Neuronal stem cell (in vitro differentiated cells): ENCODE results near the gene GOLGA6L7.

ENCODE experiments used
- DNase-seq: peaks from one replicate; pipeline ENCODE4 v3.0.0-alpha.2; 2013; ENCODE audit warnings: low spot score
- H2AFZ ChIP-seq: one replicate; pipeline ENCODE4 v1.6.1; 2013; ENCODE audit warnings: mild to moderate bottlenecking, low read length, inconsistent platforms
- H2AK5ac ChIP-seq: 2 replicates; pipeline ENCODE4 v1.6.1; 2013; ENCODE audit warnings: low read depth, mild to moderate bottlenecking, inconsistent platforms, low read length, moderate library complexity, mixed read lengths
- H2BK120ac ChIP-seq: 2 replicates; pipeline ENCODE4 v1.6.1; 2013; ENCODE audit warnings: low read depth, mild to moderate bottlenecking, inconsistent platforms, low read length, moderate library complexity, mixed read lengths
- H2BK12ac ChIP-seq: one replicate; pipeline ENCODE4 v1.6.1; 2013; ENCODE audit warnings: low read length, inconsistent platforms
- H2BK15ac ChIP-seq: 2 replicates; pipeline ENCODE4 v1.6.1; 2013; ENCODE audit warnings: mild to moderate bottlenecking, low read length, inconsistent platforms, mixed read lengths
- H2BK5ac ChIP-seq: one replicate; pipeline ENCODE4 v1.6.1; 2013; ENCODE audit warnings: inconsistent platforms, mild to moderate bottlenecking, low read length, moderate library complexity
- H3K14ac ChIP-seq: one replicate; pipeline ENCODE4 v1.6.1; 2013; ENCODE audit warnings: low read length, inconsistent platforms
- H3K18ac ChIP-seq: 2 replicates; pipeline ENCODE4 v1.6.1; 2013; ENCODE audit warnings: low read length, inconsistent platforms
- H3K23ac ChIP-seq: 2 replicates; pipeline ENCODE4 v1.6.1; 2013; ENCODE audit warnings: low read depth, mild to moderate bottlenecking, mixed read lengths, low read length, inconsistent platforms; ENCODE audit not compliant: poor library complexity
- H3K27ac ChIP-seq: replicated peaks from 3 replicates; pipeline ENCODE4 v1.5.1; 2013; ENCODE audit warnings: low read length, inconsistent platforms
- H3K27me3 ChIP-seq, 3 experiments: 2 replicates each; pipeline ENCODE4 v1.6.1; 2013; ENCODE audit warnings: low read length in 3 of 3, mild to moderate bottlenecking in 2 of 3, inconsistent platforms in 1 of 3, low read depth in 1 of 3, mixed read lengths in 1 of 3, moderate library complexity in 1 of 3; ENCODE audit not compliant: control insufficient read depth in 3 of 3, insufficient read depth in 3 of 3
- H3K36me3 ChIP-seq, 2 donors: replicated peaks in 1 of 2; 2 replicates each; pipeline ENCODE4 v1.6.1; 2013; ENCODE audit warnings: low read length in 2 of 2; ENCODE audit not compliant: control insufficient read depth in 2 of 2, insufficient read depth in 2 of 2
- H3K4ac ChIP-seq: 2 replicates; pipeline ENCODE4 v1.6.1; 2013; ENCODE audit warnings: inconsistent platforms, mild to moderate bottlenecking, low read length, moderate library complexity
- H3K4me1 ChIP-seq, 2 donors: 1 replicate in 1 of 2; 2 replicates in 1 of 2; pipeline ENCODE4 v1.6.1; 2013; ENCODE audit warnings: low read length in 2 of 2, low read depth in 1 of 2; ENCODE audit not compliant: control insufficient read depth in 2 of 2, insufficient read depth in 1 of 2
- H3K4me2 ChIP-seq: one replicate; pipeline ENCODE4 v1.6.1; 2013; ENCODE audit warnings: mild to moderate bottlenecking, low read length, inconsistent platforms; ENCODE audit not compliant: insufficient read depth, poor library complexity, severe bottlenecking
- H3K4me3 ChIP-seq, 2 donors: 2 replicates each; pipeline ENCODE4 v1.5.1; 2013; ENCODE audit warnings: low read length in 2 of 2, mild to moderate bottlenecking in 2 of 2, inconsistent platforms in 1 of 2, moderate library complexity in 1 of 2
- H3K79me1 ChIP-seq: one replicate; pipeline ENCODE4 v1.6.1; 2013; ENCODE audit warnings: low read depth, mild to moderate bottlenecking, inconsistent platforms, low read length, moderate library complexity
- H3K9ac ChIP-seq: one replicate; pipeline ENCODE4 v1.6.1; 2013; ENCODE audit warnings: mild to moderate bottlenecking, low read depth, low read length, inconsistent platforms; ENCODE audit not compliant: poor library complexity
- H3K9me3 ChIP-seq, 2 donors: replicated peaks in 1 of 2; 2 replicates each; pipeline versions ENCODE3 to v1.6.1; 2013; ENCODE audit warnings: low read length in 2 of 2, mild to moderate bottlenecking in 2 of 2, inconsistent platforms in 1 of 2, low read depth in 1 of 2, mixed read lengths in 1 of 2, moderate library complexity in 1 of 2; ENCODE audit not compliant: control insufficient read depth in 2 of 2, insufficient read depth in 1 of 2
- H4K8ac ChIP-seq: one replicate; pipeline ENCODE4 v1.6.1; 2013; ENCODE audit warnings: low read depth, mild to moderate bottlenecking, inconsistent platforms, low read length, moderate library complexity
- H4K91ac ChIP-seq: one replicate; pipeline ENCODE4 v1.6.1; 2013; ENCODE audit warnings: low read length, low read depth, mild to moderate bottlenecking, inconsistent platforms; ENCODE audit not compliant: poor library complexity
- WGBS, 2 donors: extraction: QIAGEN DNeasy Blood & Tissue Kit; methylation state at CpG; one replicate each; pipeline ENCODE4 v1.1.7; 2013; ENCODE audit warnings: missing lambda C conversion rate in 2 of 2, mixed read lengths in 1 of 2; ENCODE audit not compliant: insufficient read length in 2 of 2, insufficient replicate concordance in 1 of 2; ENCODE audit errors: extremely low coverage in 2 of 2; 5-methylcytosine and 5-hydroxymethylcytosine counted together

The GOLGA6L7 gene

DNA sequence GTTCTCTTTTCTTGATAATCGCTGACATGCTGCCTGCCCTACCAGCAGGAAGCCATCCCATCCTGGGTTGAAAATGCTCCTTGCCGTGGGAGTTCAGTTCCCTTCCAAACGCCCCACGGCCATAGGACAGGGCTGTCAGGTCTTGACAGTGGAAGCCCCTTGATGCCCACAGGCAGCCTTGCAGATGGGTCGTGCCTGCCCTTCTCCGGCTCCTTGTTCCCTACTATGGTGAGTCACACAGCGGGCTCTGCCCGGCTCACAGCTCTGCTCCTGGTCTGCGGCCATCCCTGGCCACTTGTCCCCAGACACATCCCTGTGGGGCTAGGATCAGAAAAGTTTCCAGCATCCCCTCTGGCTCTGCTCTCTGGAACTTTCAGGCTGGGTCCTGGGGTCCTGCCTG lies 31.1 kb upstream of the GOLGA6L7 start:
- H2BK120ac ChIP-seq, result no peak overlapping the region
- H3K14ac ChIP-seq, result peak overlapping the region; percentile 42
- DNase-seq, result no peak
- H3K4me3 ChIP-seq, result no peak overlapping the region
- no peaks in the 10 kb centered on the region for H3K9me3 ChIP-seq
- no peak overlapping the region for H2AK5ac ChIP-seq
- no CpG with 5 or more reads among the region's 9 CpGs for whole genome bisulfite sequencing, 2 donors
- no peak overlapping the region for H3K23ac ChIP-seq
- no peaks in the 10 kb centered on the region for H3K27me3 ChIP-seq
- no peak overlapping the region for H3K4ac ChIP-seq
- no peak overlapping the region for H2AFZ ChIP-seq
- no peak overlapping the region for H3K4me2 ChIP-seq
- H4K91ac ChIP-seq, result no peak overlapping the region
- no peak overlapping the region for H3K9ac ChIP-seq
- no peak overlapping the region for H4K8ac ChIP-seq
- H3K36me3 ChIP-seq, result no peaks in the 10 kb centered on the region
- H2BK12ac ChIP-seq, result no peak overlapping the region
- peaks cover 14 to 20% of the 10 kb centered on the region in 2 donors for H3K4me1 ChIP-seq
- no peak overlapping the region for H3K27ac ChIP-seq
- H2BK5ac ChIP-seq, result no peak overlapping the region
- H2BK15ac ChIP-seq, result peak overlapping the region; percentile 34
- no peaks in the 10 kb centered on the region for H3K79me1 ChIP-seq
- peak overlapping the region; percentile 15 for H3K18ac ChIP-seq

DNA sequence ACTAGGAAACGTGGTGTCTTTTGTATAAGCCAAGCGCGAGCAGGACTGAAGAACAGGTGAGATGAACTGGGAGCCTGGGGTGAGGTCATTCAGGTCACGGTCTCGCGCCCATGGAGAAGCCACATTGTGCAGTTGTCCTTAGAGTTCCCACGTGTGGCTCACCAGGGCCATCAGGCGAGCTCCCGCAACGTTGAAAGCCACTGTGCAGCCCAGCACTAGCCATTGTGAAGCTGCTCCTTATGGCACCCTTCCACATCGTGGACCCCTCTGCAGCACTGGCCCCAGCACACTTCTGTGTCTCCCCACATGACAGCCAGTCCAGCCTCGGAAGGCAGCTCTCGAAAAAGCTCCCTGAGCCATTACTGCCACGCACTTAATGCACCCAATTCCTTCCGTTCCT lies 29.8 kb upstream of the GOLGA6L7 start:
- Histone ChIP-seq H2AFZ (no peak overlapping the region), H3K27me3 (no peaks in the 10 kb centered on the region), H2BK12ac (no peak overlapping the region), H2BK120ac (peak overlapping the region; percentile 2), H4K8ac (no peak overlapping the region), H2BK15ac (no peak overlapping the region), H2AK5ac (no peak overlapping the region), H3K4me1 (peaks cover 13 to 15% of the 10 kb centered on the region in 2 donors), H3K9ac (no peak overlapping the region), H2BK5ac (no peak overlapping the region), H3K18ac (peak overlapping the region; percentile 38), H3K27ac (no peak overlapping the region), H3K4me2 (no peak overlapping the region), H3K14ac (no peak overlapping the region), H4K91ac (no peak overlapping the region), H3K9me3 (no peaks in the 10 kb centered on the region), H3K36me3 (no peaks in the 10 kb centered on the region), H3K4me3 (no peak overlapping the region), H3K79me1 (no peaks in the 10 kb centered on the region), H3K23ac (peak overlapping the region; percentile 8), H3K4ac (no peak overlapping the region)
- no CpG with 5 or more reads among the region's 15 CpGs for WGBS, 2 donors
- DNase-seq, result no peak

DNA sequence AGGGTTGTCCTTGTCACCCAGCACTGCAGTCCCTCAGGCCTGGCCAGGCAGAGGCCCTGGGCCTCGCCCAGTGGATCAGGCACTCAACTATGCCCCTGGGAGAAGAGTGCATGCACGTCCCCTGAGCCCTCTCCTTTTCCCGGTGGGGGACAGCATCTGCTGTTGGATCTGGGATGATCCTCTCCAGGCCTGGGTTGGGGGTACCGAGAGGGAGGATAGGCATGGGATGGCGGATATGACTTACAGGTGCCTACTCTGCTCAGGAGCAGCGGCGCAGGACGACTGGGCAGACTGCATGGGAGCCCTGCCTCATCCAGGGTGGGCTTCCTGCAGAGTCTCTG lies 28.4 kb upstream of the GOLGA6L7 start:
- H3K9ac ChIP-seq, result peak overlapping the region; percentile 78
- no peak overlapping the region for H2BK5ac ChIP-seq
- no peak overlapping the region for H3K4me3 ChIP-seq
- no peak overlapping the region for H4K91ac ChIP-seq
- no peaks in the 10 kb centered on the region for H3K27me3 ChIP-seq
- peak overlapping the region; percentile 90 for H3K18ac ChIP-seq
- WGBS, 2 donors, result no CpG with 5 or more reads among the region's 8 CpGs
- no peaks in the 10 kb centered on the region for H3K36me3 ChIP-seq
- no peak overlapping the region for H4K8ac ChIP-seq
- H2BK12ac ChIP-seq, result peak overlapping the region; percentile 82
- peaks cover 13 to 15% of the 10 kb centered on the region in 2 donors for H3K4me1 ChIP-seq
- H2AK5ac ChIP-seq, result peak overlapping the region; percentile 100
- H3K27ac ChIP-seq, result no peak overlapping the region
- no peaks in the 10 kb centered on the region for H3K79me1 ChIP-seq
- H3K4me2 ChIP-seq, result no peak overlapping the region
- DNase-seq, result no peak
- peaks cover 2 to 3% of the 10 kb centered on the region in 2 donors for H3K9me3 ChIP-seq
- peak overlapping the region; percentile 72 for H3K4ac ChIP-seq
- H3K14ac ChIP-seq, result peak overlapping the region; percentile 42
- peak overlapping the region; percentile 17 for H3K23ac ChIP-seq
- H2AFZ ChIP-seq, result no peak overlapping the region
- H2BK15ac ChIP-seq, result peak overlapping the region; percentile 86
- peak overlapping the region; percentile 70 for H2BK120ac ChIP-seq

DNA sequence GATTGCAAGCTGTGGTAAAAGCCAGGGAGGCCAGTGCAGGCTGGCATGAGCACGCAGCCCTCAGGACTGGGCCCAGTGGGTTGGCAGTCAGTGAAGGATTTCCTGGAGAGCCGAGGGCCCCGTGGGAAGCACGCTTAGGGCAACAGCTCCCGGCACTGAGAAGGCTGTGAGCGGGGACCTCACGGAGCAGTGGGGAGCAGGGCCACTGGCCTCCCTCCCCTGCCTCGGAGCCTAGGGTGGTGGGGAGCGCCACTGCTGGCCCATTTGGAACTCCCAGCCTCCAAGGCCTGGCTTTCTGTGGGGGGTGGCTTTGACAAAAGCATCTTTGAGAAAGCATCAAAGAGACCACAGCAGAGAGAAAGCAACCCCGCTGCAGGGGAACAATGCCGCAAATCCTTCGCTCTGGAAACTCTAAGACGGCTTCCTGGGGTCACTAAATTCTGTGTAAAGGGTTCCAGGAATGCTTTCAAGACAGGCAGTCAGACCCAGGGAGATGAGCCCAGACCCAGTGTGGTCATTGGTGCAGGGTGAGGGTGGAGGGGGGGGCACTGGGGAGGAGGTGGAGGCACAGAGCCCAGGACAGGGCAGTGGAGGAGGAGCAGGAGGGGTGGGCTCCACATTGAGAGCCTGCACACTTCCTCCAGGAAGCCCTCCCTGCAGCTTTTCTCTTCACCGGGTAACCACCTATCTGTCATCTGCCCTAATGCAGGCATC lies 27.8 kb upstream of the GOLGA6L7 start:
- Histone ChIP-seq H2AK5ac (peak overlapping the region; percentile 100), H3K23ac (peak overlapping the region; percentile 17), H3K14ac (peak overlapping the region; percentile 42), H3K79me1 (no peaks in the 10 kb centered on the region), H3K4ac (no peak overlapping the region), H2AFZ (peak overlapping the region; percentile 76), H3K4me1 (peaks cover 13 to 15% of the 10 kb centered on the region in 2 donors), H3K27ac (peak overlapping the region; percentile 23), H3K9ac (no peak overlapping the region), H2BK5ac (no peak overlapping the region), H3K4me2 (peak overlapping the region; percentile 43), H4K91ac (no peak overlapping the region), H3K4me3 (peak overlapping the region in 1 of 2 donors; percentile 3), H3K36me3 (no peaks in the 10 kb centered on the region), H4K8ac (no peak overlapping the region), H3K27me3 (no peaks in the 10 kb centered on the region), H2BK12ac (peak overlapping the region; percentile 77), H2BK15ac (peak overlapping the region; percentile 86), H3K18ac (peak overlapping the region; percentile 92), H3K9me3 (peaks cover 2 to 3% of the 10 kb centered on the region in 2 donors), H2BK120ac (no peak overlapping the region)
- peak; percentile 87 for DNase-seq
- WGBS, 2 donors, result no CpG with 5 or more reads among the region's 14 CpGs
